GM12878 (cell line): ENCODE results near the gene ME1. TPM values are rescaled to one million over a fixed set of nuclear protein-coding genes. Genes with fewer than 3 reads are reported as not detected.

Experiments used
- ATAC-seq: fragments of 200-7000 bp; cut with Tn5 transposase; 3 replicates; pipeline ENCODE4 v1.9.1; 2020; ENCODE audit warnings: mild to moderate bottlenecking, moderate library complexity
- BruUV-seq: library from RNA; stranded (reverse); fragments of 400-500 nt; replicated peaks from 2 replicates; lab custom pipeline; 2021; lab: Mats Ljungman, UMichigan
- CTCF ChIA-PET: fragments of 300-600 bp; sonication (Branson Sonifier 250); formaldehyde crosslinking; extraction: SDS; loops from one replicate; lab custom pipeline; 2021; ENCODE audit warnings: inconsistent platforms; lab: Yijun Ruan, JAX
- POLR2A ChIA-PET: fragments of 350-600 bp; formaldehyde crosslinking; extraction: SDS; loops from one replicate; lab custom pipeline; 2021; ENCODE audit warnings: inconsistent platforms; lab: Charles Lee
- RAD21 ChIA-PET: fragments of 300-600 bp; sonication (Branson Sonifier 250); formaldehyde crosslinking; loops from one replicate; lab custom pipeline; 2023; ENCODE audit warnings: antibody characterized with exemption; ENCODE audit not compliant: unreplicated experiment; lab: Charles Lee
- SMC1A ChIA-PET: fragments of 300-600 bp; sonication (Branson Sonifier 250); formaldehyde crosslinking; loops from one replicate; lab custom pipeline; 2023; ENCODE audit not compliant: unreplicated experiment, uncharacterized antibody; lab: Charles Lee
- DNase-seq: peaks from one replicate; pipeline ENCODE4 v3.0.0-alpha.2; 2011; ENCODE audit warnings: low read depth, low spot score
- FAIRE-seq: peaks from 3 replicates; lab custom pipeline; 2011; peaks lifted over from hg19 to GRCh38; lab: Jason Lieb, UNC
- H2AFZ ChIP-seq: 2 replicates; pipeline ENCODE4 v1.6.0; 2011; ENCODE audit warnings: low read depth, low read length, control low read depth; ENCODE audit not compliant: control insufficient read depth
- H3K27ac ChIP-seq: 2 replicates; pipeline ENCODE4 v1.5.1; 2011; ENCODE audit warnings: control low read depth; ENCODE audit not compliant: control insufficient read depth, insufficient read depth
- H3K27me3 ChIP-seq, 2 experiments: replicated peaks in 1 of 2; 2 replicates each; pipeline versions ENCODE4 v1.6.0 to v1.6.1; 2011; ENCODE audit warnings: low read length in 1 of 2; ENCODE audit not compliant: control insufficient read depth in 2 of 2, insufficient read depth in 2 of 2
- H3K36me3 ChIP-seq, 2 experiments: 2 replicates each; pipeline ENCODE4 v1.5.1; 2011; ENCODE audit warnings: low read length in 1 of 2; ENCODE audit not compliant: control insufficient read depth in 2 of 2, insufficient read depth in 2 of 2
- H3K4me1 ChIP-seq: 2 replicates; pipeline ENCODE4 v1.6.1; 2011; ENCODE audit warnings: mild to moderate bottlenecking, low read length, moderate library complexity, mixed read lengths; ENCODE audit not compliant: control insufficient read depth, insufficient read depth
- H3K4me2 ChIP-seq: 2 replicates; pipeline ENCODE4 v1.6.0; 2011; ENCODE audit warnings: control low read depth; ENCODE audit not compliant: control insufficient read depth, insufficient read depth
- H3K4me3 ChIP-seq: fragments of 200-600 bp; sonication (generic); 2 replicates; pipeline ENCODE4 v1.5.1; 2016
- H3K79me2 ChIP-seq: 2 replicates; pipeline ENCODE4 v1.6.0; 2011; ENCODE audit warnings: low read length; ENCODE audit not compliant: control insufficient read depth, insufficient read depth
- H3K9ac ChIP-seq: 2 replicates; pipeline ENCODE4 v1.8.0; 2011; ENCODE audit warnings: low read length, control low read depth, mixed read lengths; ENCODE audit not compliant: control insufficient read depth, insufficient read depth
- H3K9me3 ChIP-seq: replicated peaks from 3 replicates; pipeline ENCODE4 v1.5.1; 2011; ENCODE audit warnings: mild to moderate bottlenecking, low read length; ENCODE audit not compliant: control insufficient read depth, insufficient read depth
- H4K20me1 ChIP-seq: 2 replicates; pipeline ENCODE4 v1.6.0; 2011; ENCODE audit not compliant: control insufficient read depth, insufficient read depth
- FOXM1 ChIP-seq: IDR thresholded peaks from 2 replicates; pipeline ENCODE4 v1.6.1; 2012; ENCODE audit warnings: low read depth, mild to moderate bottlenecking, inconsistent platforms, low read length, moderate library complexity
- TBL1XR1 ChIP-seq: IDR thresholded peaks from 2 replicates; pipeline ENCODE4 v1.6.1; 2012; ENCODE audit warnings: low read depth, low read length, improper control_type of control experiment
- TCF3 ChIP-seq: IDR thresholded peaks from 2 replicates; pipeline ENCODE4 v1.6.1; 2012; ENCODE audit warnings: low read depth, mild to moderate bottlenecking, low read length, borderline replicate concordance; ENCODE audit not compliant: insufficient read depth
- WGBS: methylation state at CpG from one replicate; pipeline ENCODE4 v1.1.6; 2016; ENCODE audit warnings: low lambda C conversion rate; ENCODE audit not compliant: insufficient replicate concordance, insufficient coverage; ENCODE audit errors: missing lambda C conversion rate; 5-methylcytosine and 5-hydroxymethylcytosine counted together
- in situ Hi-C: fragments of 300-500 bp; cut with MboI; formaldehyde crosslinking; loops from 9 replicates; pipeline ENCODE4 v1.14.3; 2018; ENCODE audit warnings: mixed read lengths
- intact Hi-C: fragments of 100-400 bp; cut with micrococcal nuclease; formaldehyde crosslinking; loops from one replicate; pipeline ENCODE4 v1.14.2; 2022; ENCODE audit not compliant: unreplicated experiment
- polyA plus RNA-seq, 11 experiments: library from polyadenylated mRNA; depleted of rRNA in 4 of 11; unstranded in 6 of 11; stranded (reverse) in 5 of 11; fragments of >200 nt; fragmentation: Nextera tagmentation in 4 of 11; fragmentation: Illumina TruSeq in 1 of 11; extraction: Ambion mirVana in 4 of 11; extraction: Trizol in 1 of 11; gene quantifications; 1 replicate in 1 of 11; 2 replicates in 10 of 11; pipeline versions ENCODE4 v1.2.1 to v1.2.3, GENCODE V29; 2011 to 2016; ENCODE audit warnings: inconsistent platforms in 2 of 11, missing spikeins in 2 of 11, low read depth in 1 of 11
- total RNA-seq, 4 experiments: library from RNA; depleted of rRNA in 3 of 4; stranded (reverse); fragments of >200 nt in 3 of 4; fragmentation: Illumina TruSeq in 1 of 4; extraction: Trizol in 1 of 4; gene quantifications; 2 replicates each; pipeline versions ENCODE4 v1.2.1 to v1.2.3, GENCODE V29; 2013 to 2021
- TF ChIP-seq, protein P1 (sequence below): IDR thresholded peaks from 2 replicates; pipeline ENCODE4 v1.6.1; 2012; ENCODE audit warnings: mild to moderate bottlenecking, low read depth, low read length

Gene ME1
- total and polyA plus RNA-seq, 10 of the 15 experiments (the other 5 are each of a cell fraction or from before 2014, with no cell fraction given): 3.6 to 11.8 (median 8.4) TPM

- RAD21 ChIA-PET: interaction anchor here (0.9 kb wide), 1 partner anchor 18 kb away, joined by 3 read pairs; no protein-coding TSS in a partner anchor
- BruUV-seq: no TSS peak
- H3K9ac ChIP-seq: no peak overlapping the region
- H3K9me3 ChIP-seq: no peaks in the 10 kb centered on the region
- H3K36me3 ChIP-seq: no peaks in the 10 kb centered on the region
- no peak overlapping the region for H3K4me2 ChIP-seq
- in situ Hi-C loops: no loop called here
- no peak overlapping the region for H2AFZ ChIP-seq
- intact Hi-C loops: no loop called here
- POLR2A ChIA-PET: no interaction called here
- TF ChIP-seq TCF3 (no peak), TBL1XR1 (no peak), FOXM1 (no peak)
- TF ChIP-seq, protein P1, sequence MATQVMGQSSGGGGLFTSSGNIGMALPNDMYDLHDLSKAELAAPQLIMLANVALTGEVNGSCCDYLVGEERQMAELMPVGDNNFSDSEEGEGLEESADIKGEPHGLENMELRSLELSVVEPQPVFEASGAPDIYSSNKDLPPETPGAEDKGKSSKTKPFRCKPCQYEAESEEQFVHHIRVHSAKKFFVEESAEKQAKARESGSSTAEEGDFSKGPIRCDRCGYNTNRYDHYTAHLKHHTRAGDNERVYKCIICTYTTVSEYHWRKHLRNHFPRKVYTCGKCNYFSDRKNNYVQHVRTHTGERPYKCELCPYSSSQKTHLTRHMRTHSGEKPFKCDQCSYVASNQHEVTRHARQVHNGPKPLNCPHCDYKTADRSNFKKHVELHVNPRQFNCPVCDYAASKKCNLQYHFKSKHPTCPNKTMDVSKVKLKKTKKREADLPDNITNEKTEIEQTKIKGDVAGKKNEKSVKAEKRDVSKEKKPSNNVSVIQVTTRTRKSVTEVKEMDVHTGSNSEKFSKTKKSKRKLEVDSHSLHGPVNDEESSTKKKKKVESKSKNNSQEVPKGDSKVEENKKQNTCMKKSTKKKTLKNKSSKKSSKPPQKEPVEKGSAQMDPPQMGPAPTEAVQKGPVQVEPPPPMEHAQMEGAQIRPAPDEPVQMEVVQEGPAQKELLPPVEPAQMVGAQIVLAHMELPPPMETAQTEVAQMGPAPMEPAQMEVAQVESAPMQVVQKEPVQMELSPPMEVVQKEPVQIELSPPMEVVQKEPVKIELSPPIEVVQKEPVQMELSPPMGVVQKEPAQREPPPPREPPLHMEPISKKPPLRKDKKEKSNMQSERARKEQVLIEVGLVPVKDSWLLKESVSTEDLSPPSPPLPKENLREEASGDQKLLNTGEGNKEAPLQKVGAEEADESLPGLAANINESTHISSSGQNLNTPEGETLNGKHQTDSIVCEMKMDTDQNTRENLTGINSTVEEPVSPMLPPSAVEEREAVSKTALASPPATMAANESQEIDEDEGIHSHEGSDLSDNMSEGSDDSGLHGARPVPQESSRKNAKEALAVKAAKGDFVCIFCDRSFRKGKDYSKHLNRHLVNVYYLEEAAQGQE: no peak
- no peaks in the 10 kb centered on the region for H3K79me2 ChIP-seq
- no peak overlapping the region for H3K4me3 ChIP-seq
- 0% methylated on average over 1 of the region's 1 CpG for WGBS
- H3K27ac ChIP-seq: no peak overlapping the region
- H4K20me1 ChIP-seq: no peaks in the 10 kb centered on the region
- H3K4me1 ChIP-seq: no peaks in the 10 kb centered on the region
- no peak for FAIRE-seq
- CTCF ChIA-PET: interaction anchor here (0.7 to 6.9 kb wide), 4 partner anchors 9 to 284 kb away, joined by 4 to 53 read pairs (median 5); no protein-coding TSS in a partner anchor
- no peak for DNase-seq
- ATAC-seq: no peak
- H3K27me3 ChIP-seq: no peaks in the 10 kb centered on the region
- SMC1A ChIA-PET: interaction anchor here (0.6 to 1.5 kb wide), 2 partner anchors 10 to 16 kb away, joined by 4 to 7 read pairs; no protein-coding TSS in a partner anchor
Measured at GRCh38 chr6:83231146-83231545, 199.7 kb downstream of the ME1 start.
